GM21529 (cell line): ENCODE measurements around the gene PARVB.

Source experiments
- ATAC-seq: cut with Tn5 transposase; IDR thresholded peaks from one replicate; pipeline ENCODE4 v1.9.1; 2021; ENCODE audit not compliant: unreplicated experiment

Gene PARVB

DNA sequence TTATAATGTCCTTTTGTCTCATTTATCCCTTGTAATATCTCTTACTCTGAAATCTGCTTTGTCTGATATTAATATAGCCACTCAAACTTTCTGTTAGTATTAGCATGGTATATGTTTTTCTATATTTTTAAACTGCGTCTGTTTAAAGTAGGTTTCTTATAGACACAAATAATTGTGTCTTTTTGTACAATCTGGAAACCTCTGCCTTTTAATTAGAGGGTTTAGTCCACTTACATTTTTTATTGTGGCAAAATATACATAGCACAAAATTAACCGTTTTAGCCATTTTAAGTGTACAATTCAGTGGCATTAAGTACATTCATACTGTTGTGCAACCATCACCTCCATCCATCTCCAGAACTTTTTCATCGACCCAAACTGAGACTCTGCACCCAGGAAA lies 185.2 kb downstream of the PARVB start:
- ATAC-seq = no peak

GRCh38 chr22:44210722-44211121 lies 186.6 kb downstream of the PARVB start:
- ATAC-seq = no peak

GRCh38 chr22:44211256-44211945 lies 187.3 kb downstream of the PARVB start:
- ATAC-seq = no peak

DNA sequence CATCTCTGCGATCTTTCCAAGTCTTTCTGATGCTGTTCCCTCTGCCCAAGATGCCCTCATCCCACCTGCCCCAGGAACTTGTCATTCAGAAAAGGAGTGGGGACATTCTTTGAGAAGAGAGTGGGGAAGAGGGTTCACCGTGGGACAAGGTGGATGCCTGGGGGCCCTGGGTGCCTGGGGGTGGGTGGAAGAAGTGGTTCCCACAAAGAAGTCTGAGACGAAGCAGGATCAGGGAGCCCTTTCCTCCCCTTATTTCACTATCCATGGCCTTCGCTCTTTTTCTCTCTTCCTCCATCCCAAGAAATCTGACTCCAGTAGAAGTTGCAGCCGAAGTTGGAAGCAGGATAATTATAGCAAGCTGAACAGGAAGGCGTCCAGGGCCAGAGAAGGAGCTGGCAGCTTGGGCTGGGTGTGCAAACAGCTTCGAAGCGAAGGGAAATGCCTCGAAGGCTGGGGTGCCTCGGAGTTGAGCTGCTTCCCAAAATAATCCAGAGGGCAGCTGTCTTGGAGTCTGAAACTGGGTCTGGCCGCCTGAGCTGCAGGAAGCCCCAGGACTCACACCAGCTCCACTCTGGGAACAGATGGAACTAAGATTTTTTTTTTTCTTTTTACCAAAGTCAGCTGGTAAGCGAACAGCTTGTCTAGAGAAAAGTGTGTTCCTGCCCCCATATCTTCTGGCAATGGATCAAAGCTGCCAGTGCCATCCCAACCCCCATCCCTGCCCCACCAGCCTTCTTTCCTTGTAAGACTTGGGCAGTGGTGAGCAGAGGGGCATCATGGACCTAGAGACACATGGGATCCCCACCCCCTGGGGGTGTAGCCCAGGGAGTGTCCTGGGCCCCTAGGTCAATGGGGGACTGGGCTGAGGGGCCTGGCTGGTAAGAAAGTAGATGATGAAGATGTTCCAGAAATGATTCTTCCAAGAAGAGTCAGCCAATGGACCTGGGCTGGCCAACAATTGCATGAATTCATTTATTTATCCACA lies 188.1 kb downstream of the PARVB start:
- no peak for ATAC-seq

DNA sequence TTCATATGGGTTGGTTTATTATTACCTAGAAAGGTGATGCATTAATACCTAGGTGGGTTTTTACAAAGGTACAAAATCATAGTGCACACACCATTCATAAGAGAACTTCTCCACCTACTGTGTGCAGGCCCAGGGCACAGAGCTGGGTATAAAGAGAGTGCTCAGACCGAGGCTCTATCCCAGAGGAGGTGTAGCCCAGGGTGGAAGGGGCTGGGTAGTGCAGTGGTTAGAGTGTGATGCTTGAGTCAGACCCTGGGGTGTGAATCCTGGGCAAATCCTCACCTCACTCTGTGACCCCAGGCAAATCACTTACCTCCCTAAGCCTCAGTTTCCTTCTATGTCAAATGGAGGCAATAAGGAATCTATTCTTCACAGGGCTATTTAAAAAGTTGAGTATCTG lies 188.8 kb downstream of the PARVB start:
- ATAC-seq = no peak

GRCh38 chr22:44213489-44214043 lies 189.5 kb downstream of the PARVB start:
- ATAC-seq = no peak

DNA sequence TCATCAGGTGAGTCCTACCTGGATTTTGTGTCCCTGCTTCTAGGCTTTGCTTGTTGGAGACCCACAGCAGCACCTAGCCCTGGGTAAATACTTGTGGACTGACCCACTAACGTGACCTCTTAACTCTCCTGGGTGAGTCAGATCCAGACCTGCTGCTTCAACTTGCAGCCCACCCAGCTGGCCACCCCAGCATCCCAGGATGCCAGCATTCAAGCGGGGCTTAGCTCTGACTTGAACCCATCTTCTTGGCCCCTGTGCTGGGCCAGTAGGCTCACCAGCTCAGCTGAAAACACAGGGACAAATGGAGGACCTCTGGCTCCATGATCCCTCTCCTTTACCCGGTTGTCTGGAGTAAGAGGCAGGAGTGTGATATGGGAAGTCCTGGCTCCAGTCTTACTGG lies 190.1 kb downstream of the PARVB start:
- ATAC-seq = no peak

DNA sequence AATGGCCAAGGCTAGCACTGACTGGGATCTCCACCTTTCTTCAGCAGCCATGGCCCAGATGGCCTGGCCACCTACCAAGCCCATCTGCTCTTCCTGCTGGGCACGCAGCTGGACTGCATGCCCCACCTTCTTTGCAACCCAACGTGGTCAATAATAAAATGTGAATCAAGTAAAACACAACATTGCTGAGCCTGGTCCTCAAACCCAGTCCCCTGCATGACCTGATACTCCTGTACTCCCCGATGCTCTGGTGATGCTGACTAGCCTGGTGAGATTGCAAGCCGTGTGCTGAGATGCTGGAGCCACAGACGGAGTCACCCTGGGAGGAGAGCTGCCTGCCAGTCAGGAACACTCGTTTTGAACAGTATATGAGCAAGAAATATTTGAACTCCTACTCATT lies 190.7 kb downstream of the PARVB start:
- ATAC-seq = no peak

DNA sequence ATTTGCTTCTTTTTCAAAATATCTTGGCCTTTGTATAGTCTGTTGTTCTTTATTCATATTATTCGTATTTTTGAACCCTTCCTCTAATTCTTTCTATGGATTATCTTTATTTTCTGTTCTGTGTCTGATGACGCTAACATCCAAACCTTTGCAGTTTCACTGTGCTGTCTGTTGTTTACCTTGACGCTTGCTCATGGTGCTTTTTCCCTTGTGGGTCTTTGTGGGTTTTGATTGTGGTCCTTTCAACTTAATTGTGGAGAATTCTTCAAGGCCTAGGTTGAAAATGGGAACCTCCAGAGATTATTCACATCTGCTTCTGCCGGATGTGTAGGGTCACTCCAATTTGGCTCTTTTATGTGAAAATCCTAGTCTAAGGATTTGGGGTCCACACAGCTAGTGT lies 191.2 kb downstream of the PARVB start:
- no peak for ATAC-seq

DNA sequence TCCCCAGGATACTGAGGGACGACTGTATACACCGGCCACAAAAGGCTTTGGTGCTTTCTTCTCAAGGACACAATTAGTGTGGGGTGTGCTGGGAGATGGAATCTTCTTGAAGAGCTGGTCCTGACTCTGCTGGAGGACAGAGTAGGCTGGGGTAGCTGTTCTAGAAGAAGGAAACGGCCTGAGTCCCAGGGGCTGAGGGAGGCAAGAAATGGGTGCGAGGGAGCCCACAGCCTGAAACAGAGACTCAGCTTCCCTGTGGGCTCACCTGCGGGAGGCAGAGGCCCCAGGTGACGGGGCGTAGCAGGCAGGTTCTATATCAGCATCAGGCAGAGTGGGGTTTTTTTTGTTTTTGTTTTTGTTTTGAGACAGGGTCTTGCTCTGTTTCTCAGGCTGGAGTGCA lies 193.2 kb downstream of the PARVB start:
- ATAC-seq = no peak

GRCh38 chr22:44218071-44218470 lies 194.0 kb downstream of the PARVB start:
- no peak for ATAC-seq

- no peak for ATAC-seq
Measured at GRCh38 chr22:44219101-44219870, 195.2 kb downstream of the PARVB start.

DNA sequence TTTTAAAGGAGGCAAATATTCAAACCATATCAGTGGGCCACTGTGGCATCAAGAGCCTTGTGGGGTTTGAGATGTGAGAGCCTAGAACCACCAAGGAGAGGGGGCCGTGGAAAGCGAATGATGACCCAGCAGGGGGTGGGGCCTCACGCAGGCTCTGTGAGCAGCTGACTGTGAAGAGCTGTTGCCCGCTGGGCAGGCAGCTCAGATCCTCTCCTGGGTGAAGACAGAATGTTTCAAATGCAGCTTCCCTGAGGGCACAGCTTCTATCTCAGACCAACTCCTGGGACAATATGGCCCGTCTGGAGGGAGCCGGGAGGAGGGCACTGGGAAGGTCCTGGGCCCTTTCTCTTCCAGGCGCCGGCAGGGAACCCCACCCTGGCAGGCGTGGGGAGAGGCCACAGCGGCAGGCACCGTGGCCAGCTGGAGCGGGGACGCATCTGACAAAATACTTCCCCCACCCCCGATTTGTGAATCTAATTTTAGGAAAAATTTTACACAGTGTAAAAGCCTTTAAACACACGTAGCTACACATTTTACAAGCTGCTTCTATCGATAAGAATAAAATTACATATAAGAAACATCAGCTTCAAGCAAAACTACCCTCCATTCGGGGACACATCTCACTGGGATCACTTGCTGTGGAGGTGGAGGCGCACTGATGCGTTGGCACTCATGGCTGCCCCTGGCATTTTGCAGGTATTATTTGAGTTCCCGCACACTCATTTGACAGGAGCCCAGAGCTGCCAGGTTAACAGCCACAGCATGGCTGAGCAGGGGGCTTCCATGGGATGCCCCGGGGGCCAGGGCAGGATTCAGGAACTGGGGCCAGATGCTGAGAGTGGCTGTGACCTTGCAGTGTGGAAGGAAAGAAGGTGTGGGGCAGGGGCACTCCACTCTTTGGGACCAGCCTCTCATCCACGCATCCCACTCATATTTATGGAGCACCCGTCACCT lies 196.9 kb downstream of the PARVB start:
- no peak for ATAC-seq

- no peak for ATAC-seq
Measured at GRCh38 chr22:44221710-44222475, 197.8 kb downstream of the PARVB start.
